Measurements from ENCODE around the gene HLA-DQA1. TPM values are rescaled to one million over a fixed set of nuclear protein-coding genes. Genes with fewer than 3 reads are reported as not detected.
"Not testable (repeated sequence)": the region's sequence is repeated elsewhere in the genome, so short reads cannot be mapped to it uniquely, and the experiment has no call there.

The HLA-DQA1 gene
- total RNA-seq, 2 experiments from 2014 or later, result 4.7 to 5.2 TPM

DNA sequence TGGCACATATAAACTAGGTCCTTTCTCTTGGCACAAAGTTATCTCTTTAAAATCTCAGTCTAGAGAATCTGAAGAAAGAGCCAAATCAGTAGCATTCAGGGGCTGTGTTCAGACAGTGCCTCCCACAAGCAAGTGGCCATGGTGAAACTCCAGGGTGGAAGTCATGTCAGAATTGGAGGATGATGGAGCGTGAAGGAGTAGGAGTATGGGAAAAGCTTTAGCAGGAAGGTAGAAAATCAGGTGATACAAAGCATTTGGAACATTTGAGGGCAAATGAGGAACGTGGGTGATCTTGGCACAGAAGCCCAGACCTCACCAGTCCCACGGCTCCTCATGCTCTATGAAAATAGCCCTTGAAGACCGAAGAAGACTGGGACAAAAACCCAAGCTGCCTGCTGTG is 32.0 kb downstream of the HLA-DQA1 start:
- POLR2A ChIA-PET, result no interaction called here
- H3K27me3 Mint-ChIP-seq, result peaks cover 24% of the 10 kb centered on the region
- peaks cover 42% of the 10 kb centered on the region for H3K4me1 Mint-ChIP-seq
- no peak for DNase-seq
- CTCF ChIA-PET, result interaction anchor here (1.0 kb wide), 1 partner anchor 255 kb away, joined by 3 read pairs; no protein-coding TSS in a partner anchor
- H3K4me3 Mint-ChIP-seq, result no peak overlapping the region
- H3K36me3 Mint-ChIP-seq (ENCODE audit: low read depth), result peaks cover 12% of the 10 kb centered on the region
- H3K27ac Mint-ChIP-seq, result peak overlapping the region; percentile 47
- H3K9me3 Mint-ChIP-seq, result peaks cover 14% of the 10 kb centered on the region

DNA sequence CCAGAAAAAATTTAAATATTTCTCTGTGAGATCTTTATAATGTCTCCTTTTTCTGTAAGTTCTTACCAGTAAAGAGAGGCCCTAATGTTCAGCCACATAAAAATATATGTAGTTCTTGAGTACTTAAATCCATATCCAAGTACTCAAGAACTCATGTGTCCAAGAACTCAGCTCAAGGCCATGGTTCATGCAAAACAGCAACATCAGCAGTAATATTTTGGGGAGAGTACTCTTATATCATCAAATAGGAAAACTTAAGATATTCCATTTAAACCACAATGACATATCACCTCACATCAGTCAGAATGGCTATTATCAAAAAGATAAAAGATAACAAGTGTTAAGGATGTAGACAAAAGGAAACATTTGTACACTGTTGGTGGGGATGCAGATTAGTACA is 32.7 kb downstream of the HLA-DQA1 start:
- CTCF ChIA-PET, result interaction anchor here (1.0 kb wide), 1 partner anchor 256 kb away, joined by 3 read pairs; no protein-coding TSS in a partner anchor
- POLR2A ChIA-PET, result no interaction called here
- H3K27me3 Mint-ChIP-seq, result peaks cover 28% of the 10 kb centered on the region
- peaks cover 13% of the 10 kb centered on the region for H3K36me3 Mint-ChIP-seq (ENCODE audit: low read depth)
- DNase-seq, result no peak
- H3K4me3 Mint-ChIP-seq, result no peak overlapping the region
- peaks cover 16% of the 10 kb centered on the region for H3K9me3 Mint-ChIP-seq
- H3K4me1 Mint-ChIP-seq, result peaks cover 39% of the 10 kb centered on the region
- H3K27ac Mint-ChIP-seq, result no peak overlapping the region

DNA sequence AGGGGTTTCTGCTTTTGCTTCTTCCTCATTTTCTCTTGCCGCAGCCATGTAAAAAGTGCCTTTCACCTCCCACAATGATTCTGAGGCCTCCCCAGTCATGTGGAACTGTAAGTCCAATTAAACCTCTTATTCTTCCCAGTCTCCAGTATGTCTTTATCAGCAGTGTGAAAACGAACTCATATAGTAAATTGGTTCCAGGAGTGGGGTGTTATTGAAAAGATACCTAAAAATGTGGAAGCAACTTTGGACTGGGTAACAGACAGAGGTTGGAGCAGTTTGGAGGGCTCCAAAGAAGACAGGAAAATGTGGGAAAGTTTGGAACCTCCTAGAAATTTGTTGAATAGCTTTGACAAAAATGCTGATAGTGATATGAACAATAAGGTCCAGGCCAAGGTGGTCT is 34.7 kb downstream of the HLA-DQA1 start:
- DNase-seq; POLR2A ChIA-PET; CTCF ChIA-PET; H3K36me3 Mint-ChIP-seq (ENCODE audit: low read depth); H3K27ac Mint-ChIP-seq; H3K4me3 Mint-ChIP-seq: not testable (repeated sequence)
- Mint-ChIP-seq H3K9me3 (peaks cover 18% of the 10 kb centered on the region), H3K4me1 (peaks cover 19% of the 10 kb centered on the region), H3K27me3 (peaks cover 23% of the 10 kb centered on the region)

DNA sequence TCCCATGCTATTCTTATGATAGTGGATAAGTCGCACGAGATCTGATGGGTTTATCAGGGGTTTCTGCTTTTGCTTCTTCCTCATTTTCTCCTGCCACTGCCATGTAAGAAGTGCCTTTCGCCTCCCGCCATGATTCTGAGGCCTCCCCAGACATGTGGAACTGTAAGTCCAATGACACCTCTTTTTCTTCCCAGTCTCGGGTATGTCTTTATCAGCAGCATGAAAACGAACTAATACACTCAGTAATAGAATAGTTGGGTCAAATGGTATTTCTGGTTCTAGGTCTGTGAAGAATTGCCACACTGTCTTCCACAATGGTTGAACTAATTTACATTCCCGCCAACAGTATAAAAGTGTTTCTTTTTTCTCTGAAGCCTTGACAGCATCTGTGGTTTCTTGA is 36.9 kb downstream of the HLA-DQA1 start:
- H3K4me1 Mint-ChIP-seq, CTCF ChIA-PET, DNase-seq, H3K4me3 Mint-ChIP-seq, POLR2A ChIA-PET, H3K27ac Mint-ChIP-seq: not testable (repeated sequence)
- Mint-ChIP-seq H3K36me3 (ENCODE audit: low read depth) (peaks cover 21% of the 10 kb centered on the region), H3K27me3 (peaks cover 42% of the 10 kb centered on the region), H3K9me3 (peaks cover 30% of the 10 kb centered on the region)

DNA sequence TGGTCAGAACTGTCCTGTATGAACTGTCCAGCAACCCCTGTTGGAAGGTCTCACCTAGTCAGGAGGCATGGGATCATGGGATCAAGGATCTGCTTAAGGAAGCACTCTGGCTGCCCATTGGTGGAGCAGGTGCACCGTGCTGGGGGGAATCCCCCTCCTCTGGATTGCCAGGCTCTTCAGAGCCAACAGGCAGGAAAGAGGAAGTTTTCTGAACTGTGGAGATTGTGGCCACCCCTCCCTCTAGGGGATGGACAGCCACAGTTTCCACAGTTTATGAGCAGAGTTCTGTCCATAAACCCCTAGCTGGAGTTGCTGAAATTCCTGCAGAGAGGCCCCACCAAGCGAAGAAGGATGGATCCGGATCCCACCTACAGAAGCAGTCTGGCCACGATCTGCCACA is 42.3 kb downstream of the HLA-DQA1 start:
- CTCF ChIA-PET, result no interaction called here
- Mint-ChIP-seq H3K4me3 (no peak overlapping the region), H3K27me3 (peaks cover 53% of the 10 kb centered on the region), H3K9me3 (peaks cover 34% of the 10 kb centered on the region), H3K4me1 (peaks cover 11% of the 10 kb centered on the region), H3K36me3 (ENCODE audit: low read depth) (peaks cover 24% of the 10 kb centered on the region), H3K27ac (no peak overlapping the region)
- POLR2A ChIA-PET, result no interaction called here
- DNase-seq, result no peak

DNA sequence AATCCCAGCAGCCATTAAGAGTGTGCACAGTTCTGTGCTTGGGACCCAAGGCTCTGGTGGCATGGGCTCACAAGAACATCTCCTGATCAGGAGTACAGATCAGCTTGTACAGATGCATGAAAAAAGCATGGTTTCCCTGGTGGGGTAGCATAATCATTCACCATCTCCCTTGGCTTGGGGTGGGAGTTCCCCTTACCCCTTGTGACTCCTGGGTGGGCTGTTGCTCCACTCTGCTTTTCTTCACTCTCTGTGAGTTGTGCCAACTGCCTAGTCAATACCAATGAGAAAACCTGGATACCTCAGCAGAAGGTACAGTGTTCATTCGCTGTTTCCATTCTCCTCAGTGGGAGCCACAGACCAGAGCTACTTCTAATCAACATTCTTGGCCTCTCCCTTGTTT is 42.8 kb downstream of the HLA-DQA1 start:
- Mint-ChIP-seq H3K4me1 (peaks cover 17% of the 10 kb centered on the region), H3K36me3 (ENCODE audit: low read depth) (peaks cover 25% of the 10 kb centered on the region), H3K27ac (no peak overlapping the region), H3K9me3 (peaks cover 35% of the 10 kb centered on the region), H3K4me3 (no peak overlapping the region), H3K27me3 (peaks cover 49% of the 10 kb centered on the region)
- DNase-seq, result no peak
- POLR2A ChIA-PET, result no interaction called here
- CTCF ChIA-PET, result no interaction called here

DNA sequence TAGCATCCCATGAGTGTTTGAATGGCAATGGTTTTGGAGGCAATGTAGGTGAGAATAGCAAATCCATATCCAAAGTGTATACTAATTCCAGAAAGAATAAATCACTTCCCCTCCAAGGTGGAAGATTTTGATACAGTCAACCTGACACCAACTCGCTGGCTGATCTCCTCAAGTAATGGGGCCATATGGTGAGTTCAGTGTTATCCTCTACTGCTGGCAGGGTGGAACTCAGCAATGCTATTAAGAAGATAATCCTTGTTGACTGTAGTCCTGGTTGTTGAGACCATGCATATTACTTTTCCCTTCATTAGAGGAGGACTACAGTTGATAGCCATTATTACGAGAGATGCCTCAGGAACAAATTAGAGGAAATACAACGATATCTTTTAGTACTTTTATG is 47.0 kb downstream of the HLA-DQA1 start:
- no peak overlapping the region for H3K4me3 Mint-ChIP-seq
- H3K4me1 Mint-ChIP-seq, result peaks cover 40% of the 10 kb centered on the region
- ChIA-PET POLR2A (no interaction called here), CTCF (no interaction called here)
- peaks cover 16% of the 10 kb centered on the region for H3K27me3 Mint-ChIP-seq
- H3K9me3 Mint-ChIP-seq, result peaks cover 23% of the 10 kb centered on the region
- H3K27ac Mint-ChIP-seq, result no peak overlapping the region
- H3K36me3 Mint-ChIP-seq (ENCODE audit: low read depth), result peaks cover 13% of the 10 kb centered on the region
- no peak for DNase-seq

DNA sequence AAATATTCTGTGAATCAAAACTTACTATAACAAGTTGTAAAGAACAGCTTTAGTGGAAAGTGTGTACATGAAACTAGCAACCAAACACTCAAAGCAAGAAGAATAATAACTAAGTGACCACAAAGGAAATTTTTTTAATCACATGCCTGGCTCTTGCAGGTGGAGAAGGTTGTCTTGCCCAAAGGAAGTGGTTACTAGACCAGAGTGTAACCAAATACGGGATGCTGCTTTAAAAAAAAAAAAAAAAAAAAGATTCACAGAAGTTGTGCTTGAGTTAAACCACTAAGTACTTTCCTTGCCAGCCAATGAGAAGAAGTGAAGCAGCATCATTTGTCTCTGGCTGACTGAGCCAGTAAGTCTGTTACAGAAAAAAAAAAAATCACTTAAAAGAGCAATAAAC is 48.4 kb downstream of the HLA-DQA1 start:
- POLR2A ChIA-PET, result no interaction called here
- H3K36me3 Mint-ChIP-seq (ENCODE audit: low read depth), result peaks cover 12% of the 10 kb centered on the region
- H3K27ac Mint-ChIP-seq, result peak overlapping the region; percentile 34
- peaks cover 16% of the 10 kb centered on the region for H3K27me3 Mint-ChIP-seq
- peak overlapping the region; percentile 2 for H3K4me3 Mint-ChIP-seq
- peaks cover 23% of the 10 kb centered on the region for H3K9me3 Mint-ChIP-seq
- DNase-seq, result peak; percentile 75
- H3K4me1 Mint-ChIP-seq, result peaks cover 52% of the 10 kb centered on the region
- CTCF ChIA-PET, result interaction anchor here (0.6 to 2.1 kb wide), 4 partner anchors 63 to 980 kb away, joined by 4 to 5 read pairs (median 4); no protein-coding TSS in a partner anchor

DNA sequence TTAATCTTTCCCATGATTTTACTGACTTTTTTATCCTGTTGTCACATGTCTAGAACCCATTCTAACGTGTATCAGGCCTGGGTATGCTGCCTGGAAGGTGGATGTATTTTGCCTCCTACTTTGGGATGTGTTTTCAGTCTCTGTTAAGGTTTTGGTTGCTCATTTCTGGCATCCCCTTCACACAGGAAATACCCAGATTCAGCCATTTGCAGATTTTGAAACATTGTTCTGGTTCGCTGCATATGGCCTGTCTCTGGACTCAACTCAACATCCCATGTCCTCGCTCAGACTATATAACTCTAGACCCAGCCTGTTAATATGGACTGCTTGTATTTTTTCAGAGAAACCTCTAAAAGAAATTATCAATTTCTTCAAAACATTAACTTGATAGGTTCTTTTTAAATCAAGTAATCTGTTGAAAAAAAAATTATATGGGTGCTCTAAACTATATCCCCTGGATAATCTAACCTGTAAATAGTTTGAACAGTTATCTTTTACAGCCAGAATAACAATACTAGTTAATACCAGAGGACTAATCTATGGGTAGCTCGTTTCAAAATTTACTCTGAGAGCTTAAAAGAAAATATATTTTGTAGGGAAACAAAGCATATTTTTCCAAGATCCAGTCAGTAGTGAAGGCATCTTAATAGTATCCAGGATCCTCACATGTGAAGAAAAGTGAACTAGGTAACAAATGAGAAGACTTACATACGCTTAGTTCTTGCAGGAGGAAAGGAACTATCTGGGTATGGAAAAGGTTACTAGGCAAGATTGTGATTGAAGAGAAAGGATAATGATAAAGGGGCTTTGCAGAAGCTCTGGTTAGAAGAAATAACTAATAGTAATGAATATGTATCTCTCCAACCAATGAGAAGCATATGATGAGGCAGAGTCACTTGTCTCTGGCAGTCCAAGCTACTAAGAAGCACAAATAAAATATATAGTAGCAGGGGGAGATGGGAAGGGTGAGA is 52.6 kb downstream of the HLA-DQA1 start:
- DNase-seq, result no peak
- peaks cover 24% of the 10 kb centered on the region for H3K27me3 Mint-ChIP-seq
- peaks cover 46% of the 10 kb centered on the region for H3K4me1 Mint-ChIP-seq
- H3K9me3 Mint-ChIP-seq, result peaks cover 4% of the 10 kb centered on the region
- ChIA-PET CTCF (interaction anchor here (0.5 kb wide), 1 partner anchor 251 kb away, joined by 3 read pairs; no protein-coding TSS in a partner anchor), POLR2A (no interaction called here)
- peaks cover 5% of the 10 kb centered on the region for H3K36me3 Mint-ChIP-seq (ENCODE audit: low read depth)
- H3K27ac Mint-ChIP-seq, result peak overlapping the region; percentile 28
- no peak overlapping the region for H3K4me3 Mint-ChIP-seq

DNA sequence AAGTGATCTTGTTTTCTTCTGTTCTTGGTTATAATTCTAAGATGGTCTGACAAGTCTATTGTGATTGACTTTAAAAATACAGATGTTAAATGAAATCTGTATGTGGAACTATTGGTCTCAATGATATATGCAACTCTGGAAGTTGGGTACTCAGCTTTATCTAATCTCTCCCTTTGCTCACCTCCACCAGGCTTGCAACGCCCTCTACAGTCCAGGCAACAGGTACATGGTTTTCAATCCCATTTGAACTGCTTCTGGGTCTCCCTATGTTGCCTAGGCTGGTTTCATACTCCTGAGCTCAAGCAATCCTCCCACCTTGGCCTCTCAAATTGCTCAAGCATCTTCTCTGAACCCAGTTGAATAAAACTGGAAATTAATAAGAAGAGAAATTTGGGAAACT is 54.8 kb downstream of the HLA-DQA1 start:
- ChIA-PET POLR2A (no interaction called here), CTCF (interaction anchor here (0.6 to 1.3 kb wide), 7 partner anchors 8 to 278 kb away, joined by 3 to 5 read pairs (median 3); no protein-coding TSS in a partner anchor)
- peaks cover 26% of the 10 kb centered on the region for H3K4me1 Mint-ChIP-seq
- H3K9me3 Mint-ChIP-seq, result no peaks in the 10 kb centered on the region
- H3K36me3 Mint-ChIP-seq (ENCODE audit: low read depth), result peaks cover 1% of the 10 kb centered on the region
- H3K27me3 Mint-ChIP-seq, result peaks cover 44% of the 10 kb centered on the region
- DNase-seq, result peak; percentile 82
- no peak overlapping the region for H3K4me3 Mint-ChIP-seq
- no peak overlapping the region for H3K27ac Mint-ChIP-seq

Other genes starting within 250 kb of the HLA-DQA1 start
- not detected for gene BTNL2, start 230.2 kb upstream of the HLA-DQA1 start, total RNA-seq
- 10 to 100 TPM; 58.8 to 73.7 TPM for gene HLA-DRA, start 197.5 kb upstream of the HLA-DQA1 start, total RNA-seq
- 10 to 100 TPM; 27.9 to 29.2 TPM for gene HLA-DRB5, start 107.1 kb upstream of the HLA-DQA1 start, total RNA-seq
- gene HLA-DRB1, start 47.6 kb upstream of the HLA-DQA1 start, total RNA-seq, result 10 to 100 TPM; 51.4 to 55.9 TPM
- gene HLA-DQB1, start 29.3 kb downstream of the HLA-DQA1 start, total RNA-seq, result 10 to 100 TPM; 24.1 to 26.0 TPM
- under 1 TPM; 0.27 to 0.62 TPM for gene HLA-DQA2, start 104.0 kb downstream of the HLA-DQA1 start, total RNA-seq
- gene HLA-DQB2, start 126.1 kb downstream of the HLA-DQA1 start, total RNA-seq, result 1 to 10 TPM; 1.3 to 1.8 TPM
- 1 to 10 TPM; 2.4 to 2.9 TPM for gene HLA-DOB, start 179.6 kb downstream of the HLA-DQA1 start, total RNA-seq
- gene TAP2, start 201.3 kb downstream of the HLA-DQA1 start, total RNA-seq, result 100 to 1,000 TPM; 332 to 337 TPM
- gene PSMB8, start 206.6 kb downstream of the HLA-DQA1 start, total RNA-seq, result 100 to 1,000 TPM; 307 to 379 TPM
- gene TAP1, start 216.3 kb downstream of the HLA-DQA1 start, total RNA-seq, result 100 to 1,000 TPM; 396 to 441 TPM
- gene PSMB9, start 216.8 kb downstream of the HLA-DQA1 start, total RNA-seq, result 100 to 1,000 TPM; 329 to 391 TPM

All from activated CD4-positive, alpha-beta T cell treated with anti-CD3 and anti-CD28 coated beads, Interleukin-2, amount 10 ng/mL, durations not matched to agents 7 days and 5 days (primary cell).